ENCODE data around the gene SYT14.

Gene SYT14

DNA sequence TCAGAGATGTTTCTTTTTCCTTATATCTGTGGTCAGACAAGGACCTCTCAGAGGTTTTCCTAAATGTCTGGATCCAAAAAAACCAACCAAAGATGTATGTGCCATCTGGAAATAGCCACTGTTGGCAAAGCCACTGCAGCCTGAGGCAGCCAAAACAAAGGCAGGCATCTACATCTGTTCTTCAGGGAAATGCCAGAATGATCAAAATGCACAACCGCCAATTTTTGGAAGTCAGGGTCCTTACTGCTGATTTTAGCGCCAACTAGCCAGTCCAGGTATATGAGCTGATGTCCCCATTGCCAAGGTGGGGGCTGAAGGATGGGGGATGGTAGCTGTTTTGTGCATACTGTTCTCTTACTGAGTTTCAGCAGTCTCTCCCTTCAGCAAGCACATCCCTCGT lies 45.9 kb downstream of the SYT14 start:
- TF ChIP-seq CTCF (IDR thresholded peaks at IDR 0.05; ENCODE audit: insufficient read depth, low read depth, low read length, missing control alignments): no peak
- no peak overlapping the region for H3K4me3 ChIP-seq (ENCODE audit: low read depth, low read length)
- no peak for DNase-seq (ENCODE audit: low read depth)

DNA sequence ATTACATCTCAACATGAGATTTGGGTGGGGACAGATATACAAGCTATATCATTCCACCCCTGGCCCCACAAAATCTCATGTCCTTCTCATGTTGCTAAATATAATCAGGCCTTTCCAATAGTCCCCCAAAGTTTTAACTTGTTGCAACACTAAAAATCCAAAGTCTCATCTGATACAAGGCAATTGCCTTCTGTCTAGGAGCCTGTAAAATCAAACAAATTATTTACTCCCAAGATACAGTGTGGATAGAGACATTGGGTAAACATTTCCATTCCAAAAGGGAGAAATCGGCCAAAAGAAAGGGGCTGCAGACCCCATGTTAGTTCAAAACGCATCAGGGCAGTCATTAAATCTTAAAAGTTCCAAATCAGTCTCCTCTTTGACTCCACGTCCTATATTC lies 47.0 kb downstream of the SYT14 start:
- no peak for TF ChIP-seq CTCF (IDR thresholded peaks at IDR 0.05; ENCODE audit: insufficient read depth, low read depth, low read length, missing control alignments)
- H3K4me3 ChIP-seq (ENCODE audit: low read depth, low read length): no peak overlapping the region
- DNase-seq (ENCODE audit: low read depth): no peak

GRCh38 chr1:209988706-209989105 lies 50.7 kb downstream of the SYT14 start:
- H3K4me3 ChIP-seq (ENCODE audit: low read depth, low read length): no peak overlapping the region
- DNase-seq (ENCODE audit: low read depth): no peak
- TF ChIP-seq CTCF (IDR thresholded peaks at IDR 0.05; ENCODE audit: insufficient read depth, low read depth, low read length, missing control alignments): no peak

- DNase-seq (ENCODE audit: low read depth): no peak
- no peak for TF ChIP-seq CTCF (IDR thresholded peaks at IDR 0.05; ENCODE audit: insufficient read depth, low read depth, low read length, missing control alignments)
Observed at GRCh38 chr1:209989525-209989924, 51.5 kb downstream of the SYT14 start.

DNA sequence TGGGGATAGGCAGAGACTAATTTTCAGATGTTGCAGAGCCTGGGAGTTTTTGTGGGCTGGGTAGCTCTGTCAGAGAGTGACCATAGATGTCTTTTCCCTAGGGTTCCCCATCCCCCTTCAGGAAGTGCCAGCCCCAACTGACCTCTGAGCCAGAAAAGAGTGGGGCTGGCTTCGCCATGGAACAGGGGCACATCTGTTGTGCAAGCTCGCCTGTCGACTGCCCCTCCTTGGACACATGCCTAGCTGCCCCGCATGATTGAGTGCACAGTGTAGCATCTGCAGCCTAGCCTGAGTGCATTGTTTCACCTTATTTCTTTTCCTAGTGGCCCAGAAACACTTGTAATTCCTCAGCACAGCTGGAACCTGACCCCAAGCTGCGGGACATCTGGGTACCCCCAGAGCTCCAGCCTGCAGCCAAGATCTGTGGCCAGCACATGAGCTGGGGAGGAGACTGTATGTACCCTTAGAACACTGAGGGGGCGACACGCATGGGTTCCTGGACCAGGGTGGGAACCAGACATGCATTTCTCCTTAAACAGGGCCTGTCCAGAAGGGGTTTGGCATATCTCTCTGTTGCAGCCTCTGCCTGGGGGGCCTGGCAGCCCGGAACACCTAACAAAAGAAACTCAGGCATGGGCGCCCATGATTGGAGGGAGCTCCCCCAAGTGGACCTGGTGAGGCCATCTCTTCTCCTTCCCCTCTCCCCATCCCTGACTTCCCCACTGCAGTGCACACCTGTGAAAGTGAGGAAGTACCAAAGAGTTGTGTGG lies 55.2 kb downstream of the SYT14 start:
- no peak for TF ChIP-seq CTCF (IDR thresholded peaks at IDR 0.05; ENCODE audit: insufficient read depth, low read depth, low read length, missing control alignments)

More at GRCh38 chr1:209989525-209989924, 51.5 kb downstream of the SYT14 start:
- H3K4me3 ChIP-seq (ENCODE audit: low read depth, low read length): no peak overlapping the region

GRCh38 chr1:209996348-209996747 lies 58.3 kb downstream of the SYT14 start:
- TF ChIP-seq CTCF (IDR thresholded peaks at IDR 0.05; ENCODE audit: insufficient read depth, low read depth, low read length, missing control alignments): no peak
- no peak overlapping the region for H3K4me3 ChIP-seq (ENCODE audit: low read depth, low read length)
- no peak for DNase-seq (ENCODE audit: low read depth)

More for the DNA sequence above, 55.2 kb downstream of the SYT14 start:
- H3K4me3 ChIP-seq (ENCODE audit: low read depth, low read length): no peak overlapping the region
- no peak for DNase-seq (ENCODE audit: low read depth)

DNA sequence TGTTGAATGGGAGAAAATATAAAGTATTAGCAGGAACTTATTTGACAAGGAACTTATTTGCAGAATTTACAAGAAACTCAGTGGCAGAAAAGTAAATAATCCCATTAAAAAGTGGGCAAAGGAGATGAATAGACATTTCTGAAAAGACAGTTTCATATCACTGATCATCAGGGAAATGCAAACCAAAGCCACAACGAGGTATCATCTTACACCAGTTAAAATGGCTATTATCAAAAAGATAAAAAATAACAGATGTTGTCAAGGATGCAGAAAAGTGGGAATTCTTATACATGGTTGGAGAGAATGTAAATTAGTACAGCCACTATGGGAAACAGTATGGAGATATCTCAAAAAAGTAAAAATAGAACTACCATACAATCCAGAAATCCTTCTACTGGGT lies 61.0 kb downstream of the SYT14 start:
- TF ChIP-seq CTCF (IDR thresholded peaks at IDR 0.05; ENCODE audit: insufficient read depth, low read depth, low read length, missing control alignments): no peak
- no peak for DNase-seq (ENCODE audit: low read depth)
- no peak overlapping the region for H3K4me3 ChIP-seq (ENCODE audit: low read depth, low read length)

Data from GM12865 (cell line).